HG03095 (cell line): Measurements from ENCODE around the gene JMJD1C.
"Not testable (repeated sequence)": the region's sequence is repeated elsewhere in the genome, so short reads cannot be mapped to it uniquely, and the experiment has no call there.

Experiments
- ATAC-seq: cut with Tn5 transposase; IDR thresholded peaks from one replicate; pipeline ENCODE4 v1.9.1; 2021; ENCODE audit warnings: moderate library complexity; ENCODE audit not compliant: unreplicated experiment

JMJD1C gene

DNA sequence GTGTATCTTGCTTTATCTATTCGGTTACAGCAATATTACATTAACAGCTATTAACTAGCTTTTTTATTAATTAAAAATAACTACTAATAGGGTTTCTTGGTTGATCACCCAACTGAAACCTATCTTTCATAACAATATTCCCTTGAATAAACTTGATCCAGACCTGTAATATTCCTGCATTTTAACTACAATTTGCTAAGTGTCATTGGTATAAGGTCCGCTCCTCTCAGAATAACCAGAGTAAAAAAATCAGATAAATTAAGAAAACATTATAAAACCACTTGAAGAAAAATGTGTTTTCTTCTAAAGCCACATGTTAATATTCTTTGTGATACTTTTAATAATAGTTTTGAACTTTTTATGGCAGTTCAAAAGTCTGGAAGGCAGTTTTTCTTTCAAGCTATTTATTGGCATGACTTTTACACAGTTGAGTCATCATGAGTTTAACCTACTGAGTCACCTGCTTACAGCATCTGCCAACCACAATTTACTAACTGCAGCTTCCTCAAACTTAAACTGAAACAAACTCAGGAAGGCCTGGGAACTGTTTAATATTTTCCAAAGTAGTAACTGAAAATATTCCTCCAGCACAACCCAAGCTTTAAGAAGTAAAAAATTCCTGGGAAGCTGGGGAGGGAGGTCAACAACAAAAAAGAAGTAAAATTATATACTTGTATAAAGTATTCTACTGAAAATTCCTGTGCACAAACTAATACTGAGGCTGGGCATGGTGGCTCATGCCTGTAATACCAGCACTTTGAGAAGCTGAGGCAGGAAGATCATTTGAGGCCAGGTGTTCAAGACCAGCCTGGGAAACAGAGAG, 229.5 kb downstream of the JMJD1C start:
- ATAC-seq = peak; percentile 87

DNA sequence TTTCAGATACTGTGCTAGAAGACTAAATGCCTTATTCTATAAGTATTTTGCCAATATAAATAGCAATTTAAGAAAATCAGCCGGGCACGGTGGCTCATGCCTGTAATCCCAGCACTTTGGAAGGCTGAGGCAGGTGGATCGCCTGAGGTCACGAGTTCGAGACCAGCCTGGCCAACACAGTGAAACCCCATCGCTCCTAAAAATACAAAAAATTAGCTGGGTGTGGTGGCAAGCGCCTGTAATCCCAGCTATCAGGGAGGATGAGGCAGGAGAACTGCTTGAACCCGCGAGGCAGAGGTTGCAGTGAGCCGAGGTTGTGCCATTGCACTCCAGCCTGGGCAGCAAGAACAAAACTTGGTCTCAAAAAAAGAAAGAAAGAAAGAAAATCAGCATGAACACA, 230.6 kb downstream of the JMJD1C start:
- not testable (repeated sequence) for ATAC-seq

DNA sequence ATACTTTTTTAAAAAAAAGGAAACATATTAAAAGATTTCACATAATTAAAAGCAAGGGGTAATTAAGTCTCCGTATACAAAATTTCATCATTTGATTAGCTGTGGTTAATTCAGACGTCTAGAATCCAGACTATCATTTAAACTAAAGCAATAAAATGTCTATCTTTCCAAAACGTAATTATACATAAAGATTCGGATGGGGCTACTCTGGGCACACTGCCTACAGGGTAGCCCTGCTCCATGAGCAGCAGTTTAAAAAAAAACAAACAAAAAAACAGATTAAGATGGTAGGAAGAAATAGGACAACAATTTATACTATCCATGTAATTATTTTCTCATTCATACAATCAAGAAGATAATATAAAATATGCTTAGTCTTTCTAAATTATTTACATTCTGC, 236.6 kb downstream of the JMJD1C start:
- ATAC-seq = no peak

DNA sequence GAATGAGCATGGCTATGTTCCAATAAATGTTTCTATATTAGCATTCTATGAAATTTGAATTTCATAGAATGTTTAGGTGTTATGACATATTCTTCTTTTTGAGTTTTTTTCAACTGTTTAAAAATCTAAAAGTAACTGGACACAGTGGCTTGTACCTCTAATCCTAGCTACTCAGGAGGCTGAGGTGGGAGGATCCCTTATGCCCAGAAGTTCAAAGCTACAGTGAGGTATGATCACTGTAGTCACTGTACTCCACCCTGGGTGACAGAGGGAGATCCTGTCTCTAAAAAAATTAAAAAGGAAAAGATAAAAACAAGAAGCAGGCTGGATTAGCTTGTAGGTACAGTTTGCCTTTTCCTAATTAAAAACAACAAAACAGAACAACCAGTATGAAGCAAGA, 237.5 kb downstream of the JMJD1C start:
- ATAC-seq = no peak

DNA sequence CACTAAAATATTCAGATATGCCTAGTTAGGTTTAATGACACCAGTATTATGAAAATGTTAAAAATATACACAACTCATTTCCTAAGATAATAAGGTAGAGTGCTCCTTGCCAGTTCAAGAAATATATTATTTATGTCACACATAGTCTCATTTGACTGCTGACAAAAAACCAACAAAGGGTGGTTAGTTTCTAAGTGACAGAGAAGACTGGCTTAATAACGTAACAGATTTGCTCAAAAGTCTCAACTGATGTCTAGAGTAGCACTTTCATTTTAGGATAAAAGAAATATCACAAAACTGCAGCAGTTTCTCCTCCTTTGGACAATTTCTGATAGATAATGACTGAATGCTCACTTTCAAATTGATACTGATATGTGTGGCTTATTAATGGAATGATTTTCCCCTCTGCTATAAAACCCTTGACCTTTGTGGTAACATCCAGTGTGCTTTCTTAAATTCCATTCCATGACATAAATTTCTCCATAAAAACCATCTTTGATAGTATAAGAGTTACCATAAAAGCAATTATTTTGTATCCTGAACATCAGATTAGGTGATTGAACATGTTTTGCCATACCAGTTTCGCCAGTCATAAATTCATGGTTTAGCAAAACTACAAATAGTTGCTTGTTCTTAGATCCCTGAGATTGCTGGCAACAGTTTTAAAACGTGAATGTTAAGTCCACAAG, 238.4 kb downstream of the JMJD1C start:
- no peak for ATAC-seq

DNA sequence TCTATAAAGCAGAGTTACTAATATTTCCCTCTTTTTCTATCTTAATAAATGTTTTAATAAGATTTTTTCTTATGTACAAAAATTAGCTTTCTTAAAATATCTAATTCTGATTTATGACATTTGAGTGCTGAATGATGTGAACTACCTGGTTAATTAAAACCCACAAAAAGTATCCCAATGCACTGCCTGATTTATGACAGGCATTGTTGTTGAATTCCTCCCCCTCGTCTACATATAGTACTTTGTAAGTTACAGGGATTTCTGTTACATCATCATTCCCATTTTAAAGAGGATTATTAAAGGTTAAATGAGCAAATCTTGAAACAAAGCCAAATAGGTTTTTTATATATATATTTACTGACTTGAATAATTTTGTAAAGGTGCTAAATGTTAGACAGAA, 241.5 kb downstream of the JMJD1C start:
- no peak for ATAC-seq

DNA sequence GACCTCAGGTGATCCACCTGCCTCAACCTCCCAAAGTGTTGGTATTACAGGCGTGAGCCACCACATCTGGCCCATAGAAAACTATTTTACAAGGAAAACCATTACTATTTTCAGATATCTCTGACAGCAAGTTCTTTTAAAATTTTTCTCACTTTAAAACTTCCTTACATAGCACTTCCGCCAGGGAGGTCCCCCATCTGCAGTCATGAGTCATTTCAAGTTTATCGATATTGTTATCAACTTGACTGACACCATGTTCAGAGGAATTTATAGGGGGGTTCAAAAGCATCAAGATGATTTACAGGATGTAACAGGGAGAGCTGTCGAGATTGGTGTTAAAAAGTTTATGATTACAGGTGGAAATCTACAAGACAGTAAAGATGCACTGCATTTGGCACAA, 243.8 kb downstream of the JMJD1C start:
- no peak for ATAC-seq

DNA sequence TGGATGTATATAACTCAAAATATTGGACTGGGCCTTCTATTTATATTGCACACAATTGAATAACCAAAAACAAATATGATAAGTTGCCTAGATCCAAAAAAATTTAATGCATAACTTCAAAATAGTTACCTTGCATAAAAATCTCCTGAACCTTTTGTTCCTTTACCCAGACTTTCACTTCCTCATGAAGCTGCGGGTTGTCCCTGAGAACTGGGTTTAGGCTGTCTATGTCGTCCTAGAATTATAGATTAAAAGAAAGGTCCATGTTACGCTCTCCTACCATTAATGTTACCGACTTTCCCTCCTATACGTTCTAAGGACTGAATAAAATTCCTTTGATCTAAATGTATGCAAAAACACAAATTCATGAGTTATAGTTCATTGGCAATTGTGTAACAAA, 246.0 kb downstream of the JMJD1C start:
- no peak for ATAC-seq

DNA sequence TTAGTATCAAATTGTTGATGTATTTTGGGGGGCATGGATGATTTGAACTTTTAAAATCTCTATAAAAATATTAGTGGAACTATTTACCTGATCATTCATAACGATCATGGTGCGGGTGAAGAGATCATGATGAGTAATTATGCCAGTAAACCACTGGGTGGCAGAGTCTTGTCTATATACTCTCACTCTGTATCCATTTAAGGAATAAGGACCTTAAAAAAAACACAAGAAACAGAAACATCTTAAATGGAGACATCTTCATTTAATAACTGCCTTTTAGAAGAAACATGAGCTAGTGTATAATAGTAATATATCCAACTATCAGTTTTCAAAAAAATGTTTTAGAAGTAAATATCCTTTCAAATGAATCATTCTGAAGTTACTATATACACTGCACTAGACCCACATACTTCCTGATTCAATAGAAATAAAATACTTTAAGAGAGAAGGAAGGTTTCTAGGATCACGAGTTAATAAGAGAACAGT, 248.6 kb downstream of the JMJD1C start:
- ATAC-seq = peak; percentile 69

DNA sequence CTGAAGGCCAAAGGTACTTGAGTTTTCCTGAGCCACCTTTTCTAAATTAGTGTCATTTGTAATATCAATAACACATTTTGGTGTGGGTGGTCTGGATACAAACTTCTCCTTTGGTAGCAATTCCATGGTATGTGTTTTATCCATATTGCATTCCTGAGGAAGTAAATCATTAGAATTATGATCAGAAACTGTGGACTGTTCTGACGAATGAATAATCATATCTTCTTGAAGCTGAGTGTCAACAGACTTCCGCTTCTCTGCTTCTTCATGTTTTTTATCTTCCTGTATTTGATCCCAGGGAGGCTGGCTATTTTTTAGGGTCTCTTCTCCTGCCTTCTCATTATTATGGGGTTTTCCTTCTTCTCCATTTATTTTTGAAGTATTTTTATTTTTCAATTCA, 251.2 kb downstream of the JMJD1C start:
- ATAC-seq = no peak

DNA sequence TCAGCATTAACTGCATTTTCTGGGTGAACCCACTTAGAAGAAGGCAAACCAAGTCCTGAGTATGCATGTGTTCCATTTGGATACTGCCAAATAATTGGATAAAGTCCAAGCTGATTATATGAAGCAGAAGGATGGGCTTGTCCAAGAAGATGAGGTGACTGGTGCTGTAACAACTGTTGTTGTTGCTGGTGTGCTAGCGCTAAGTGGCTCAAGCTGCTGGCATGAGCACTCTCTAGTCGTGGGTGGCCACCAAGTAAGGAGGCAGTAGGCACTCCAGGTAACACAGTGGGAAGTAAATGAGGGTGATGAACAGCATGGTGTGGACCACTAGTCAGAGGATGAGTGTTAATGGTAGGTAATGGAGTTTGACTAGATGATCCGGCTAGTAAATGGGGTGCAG, 252.3 kb downstream of the JMJD1C start:
- ATAC-seq = no peak

DNA sequence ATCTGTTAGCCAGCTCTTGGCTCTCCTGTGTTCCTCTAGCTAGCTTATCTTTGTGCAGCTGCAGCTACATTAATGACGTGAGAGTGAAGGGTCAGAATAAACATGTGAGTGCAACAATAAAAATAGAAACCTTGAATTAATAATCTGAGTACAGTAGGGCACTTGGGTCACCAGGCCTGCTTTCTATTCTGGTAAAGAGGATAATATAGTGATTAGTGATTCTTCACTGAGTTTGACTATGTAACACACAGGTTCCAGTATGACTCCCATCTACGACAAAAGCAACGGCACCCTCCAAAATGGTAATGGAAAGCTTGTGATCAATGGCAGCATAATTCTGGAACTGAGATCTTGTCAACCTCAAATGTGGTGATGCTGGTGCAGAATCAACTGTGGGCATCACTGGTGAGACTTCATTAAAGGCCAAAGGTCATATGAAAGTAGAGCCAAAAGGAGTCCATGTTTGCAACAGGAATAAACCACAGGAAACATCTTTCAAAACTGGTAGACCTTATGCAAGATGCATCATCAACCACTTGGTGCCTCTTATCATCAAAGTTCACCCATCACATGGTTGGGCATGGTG, 255.1 kb downstream of the JMJD1C start:
- no peak for ATAC-seq

DNA sequence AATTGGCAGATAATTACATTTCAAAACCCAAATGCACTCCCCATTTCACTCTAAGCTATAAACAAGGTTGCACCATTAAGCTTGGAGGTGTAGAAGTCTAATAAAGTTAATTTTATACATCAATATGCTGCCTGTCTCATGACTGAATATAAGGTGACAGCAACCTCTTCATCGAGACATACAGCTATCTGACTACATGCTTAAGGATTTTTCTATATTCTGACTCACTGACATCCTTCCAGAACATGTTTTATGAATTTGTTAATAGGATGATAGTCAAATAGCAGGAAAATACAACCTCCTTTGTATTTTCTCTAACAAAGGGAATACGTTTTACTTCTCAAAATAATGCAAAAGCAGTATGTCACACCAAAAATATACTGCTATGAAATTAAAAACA, 256.1 kb downstream of the JMJD1C start:
- no peak for ATAC-seq

DNA sequence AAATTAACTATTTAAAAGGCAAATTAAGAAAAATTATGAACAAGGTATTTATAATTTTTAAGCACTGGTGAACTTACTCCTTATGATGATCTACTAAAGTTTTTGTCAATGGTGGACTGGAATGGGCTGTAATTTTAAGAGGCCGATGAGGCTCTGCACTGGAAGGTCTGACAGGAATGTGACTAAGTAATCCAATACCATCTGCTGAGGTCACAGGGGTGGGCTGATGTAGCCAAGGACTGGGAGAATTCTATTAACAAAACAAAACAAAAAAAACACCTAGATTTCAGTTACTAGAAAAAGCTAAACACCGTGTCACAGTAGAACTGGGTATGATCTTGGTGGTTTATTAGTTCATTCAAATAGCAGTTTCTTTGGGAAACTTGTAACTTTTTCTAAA, 256.8 kb downstream of the JMJD1C start:
- no peak for ATAC-seq

DNA sequence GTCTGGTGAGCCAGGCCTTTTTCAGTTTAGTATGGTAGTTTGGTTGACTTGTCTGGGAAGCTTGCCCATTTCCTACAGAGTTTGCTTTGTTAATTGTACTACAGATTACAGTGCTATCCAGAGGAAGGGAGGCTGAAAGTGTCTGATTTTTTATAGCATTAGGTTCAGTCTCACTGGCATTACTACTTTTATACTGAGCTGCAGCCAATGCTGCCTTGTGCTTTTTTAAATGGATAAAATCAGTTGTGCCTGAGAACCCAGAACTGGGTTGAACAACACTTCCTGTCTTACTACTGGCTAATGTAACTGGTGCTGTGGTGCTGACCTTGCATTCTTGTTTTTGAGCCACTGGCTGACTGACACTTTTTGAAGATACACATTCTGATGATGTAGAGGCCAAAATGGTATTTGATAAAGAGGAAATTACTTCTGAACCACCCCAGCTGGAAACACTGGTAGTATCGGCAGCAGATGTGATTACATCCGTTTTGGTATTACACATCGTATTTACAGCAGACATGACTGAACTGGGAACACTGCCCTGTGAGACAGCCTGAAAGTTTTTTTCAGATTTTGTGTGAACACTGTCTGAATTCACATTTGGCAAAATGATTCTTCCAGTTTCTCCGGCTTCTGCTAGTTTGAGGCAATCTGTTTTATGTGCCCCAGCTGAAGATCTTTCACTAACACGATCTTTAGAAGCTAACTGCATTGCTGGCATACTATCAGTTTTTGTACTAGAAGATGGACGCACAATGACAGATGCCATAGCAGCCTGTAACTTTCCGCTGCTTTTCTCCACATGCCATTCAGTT, 258.6 kb downstream of the JMJD1C start:
- no peak for ATAC-seq

DNA sequence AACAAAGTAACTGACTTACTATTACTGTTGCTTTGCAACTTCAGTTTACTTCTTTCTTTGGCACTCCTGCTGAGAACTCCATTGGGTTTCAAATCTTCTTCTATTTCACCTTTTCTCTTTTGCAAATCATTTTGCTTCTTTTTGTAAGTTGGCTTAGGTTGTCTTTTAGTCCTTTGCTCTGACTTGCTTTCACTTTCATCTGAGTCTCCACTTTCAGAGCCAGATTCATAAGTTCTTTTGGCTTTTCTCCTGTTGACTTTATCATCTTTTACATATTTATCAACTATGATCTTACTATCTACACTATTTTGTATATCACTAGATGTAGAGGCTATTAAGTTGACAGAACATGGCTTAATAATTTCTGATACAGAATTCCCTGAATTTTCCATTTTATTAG, 259.2 kb downstream of the JMJD1C start:
- no peak for ATAC-seq

DNA sequence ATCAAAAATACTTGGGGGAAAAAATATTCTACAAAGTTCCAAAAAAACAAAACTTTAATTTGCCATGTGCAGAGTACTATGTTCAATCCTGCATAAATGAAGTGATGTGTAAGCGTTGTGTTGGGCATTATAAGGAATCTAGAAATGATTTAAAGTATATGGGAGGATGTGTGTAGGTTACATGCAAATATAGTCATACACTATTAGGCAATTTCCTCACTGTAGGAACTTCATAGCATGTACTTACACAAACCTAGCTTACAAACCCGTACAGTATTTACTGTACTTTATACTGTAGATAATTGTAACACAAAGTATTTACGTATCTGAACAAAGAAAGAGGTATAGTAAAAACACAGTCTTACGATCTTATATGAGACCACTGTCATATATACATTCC, 260.4 kb downstream of the JMJD1C start:
- ATAC-seq = no peak

DNA sequence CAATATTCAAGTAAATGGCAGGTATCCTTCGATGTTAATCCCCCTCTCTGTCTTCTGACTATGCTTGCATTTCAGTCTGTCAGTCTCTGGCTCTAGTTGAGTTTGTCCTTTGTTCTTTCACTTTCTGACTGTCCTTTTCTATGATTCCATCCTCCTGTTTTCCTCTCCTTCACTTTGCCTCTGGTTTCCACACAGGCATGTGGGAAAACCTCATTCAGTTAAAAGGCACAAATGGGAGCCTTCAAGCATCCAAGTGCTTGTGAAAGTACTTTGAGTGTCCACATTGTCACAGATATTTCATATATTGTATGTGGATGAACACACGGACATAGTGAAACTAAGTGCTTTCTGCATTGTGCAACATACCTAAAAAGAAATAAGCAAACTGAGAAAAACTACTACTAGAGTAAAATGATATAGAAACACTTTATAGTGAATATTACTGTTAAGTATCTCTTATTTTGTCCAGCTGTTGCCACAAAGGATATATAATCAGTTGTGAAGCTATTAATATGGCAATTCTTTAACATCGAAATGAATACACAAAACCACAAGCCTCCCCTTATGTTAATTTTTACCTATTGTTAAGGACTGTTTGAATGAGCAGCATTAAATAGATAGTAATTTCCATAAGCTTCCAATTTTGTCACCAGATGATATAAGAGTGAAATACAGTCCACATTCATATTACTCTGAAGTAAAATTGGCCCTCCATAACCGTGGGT, 260.9 kb downstream of the JMJD1C start:
- ATAC-seq = no peak

DNA sequence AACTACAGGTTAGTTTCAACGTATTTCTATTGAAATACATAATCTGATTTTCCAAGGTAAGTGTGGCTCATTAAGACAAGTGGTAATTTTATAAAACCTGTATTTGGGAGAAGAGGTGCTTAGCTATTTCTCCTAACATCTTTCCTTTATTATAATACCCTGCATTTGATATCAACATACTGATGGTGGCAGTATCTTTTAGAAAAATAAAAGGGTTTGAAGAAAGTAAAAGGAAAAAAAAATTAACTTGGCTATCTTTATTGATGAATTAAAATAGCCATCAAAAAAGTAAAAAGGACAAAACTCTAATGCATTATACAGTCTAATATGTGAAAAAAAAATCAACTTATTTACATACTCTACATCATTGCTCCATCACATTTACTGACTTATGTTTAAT, 264.7 kb downstream of the JMJD1C start:
- no peak for ATAC-seq

DNA sequence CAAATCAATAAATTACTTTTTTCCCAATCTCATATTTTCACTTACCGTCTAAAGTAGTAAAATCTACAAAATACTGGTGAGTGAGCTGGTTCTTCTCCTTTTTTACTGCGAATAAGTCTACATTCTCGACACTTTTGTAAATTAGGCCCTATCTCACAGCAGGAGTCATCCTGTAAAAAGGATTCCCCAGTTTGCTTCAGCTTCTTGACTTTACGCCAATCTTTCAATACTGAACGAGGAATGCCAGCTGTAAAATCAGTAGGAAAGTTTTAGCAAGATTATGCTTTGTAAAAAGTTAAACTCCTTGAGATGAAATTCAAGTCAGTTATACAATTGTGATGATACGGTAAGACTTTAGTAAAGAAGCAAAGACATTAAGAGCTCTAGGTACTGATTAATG, 265.3 kb downstream of the JMJD1C start:
- no peak for ATAC-seq

DNA sequence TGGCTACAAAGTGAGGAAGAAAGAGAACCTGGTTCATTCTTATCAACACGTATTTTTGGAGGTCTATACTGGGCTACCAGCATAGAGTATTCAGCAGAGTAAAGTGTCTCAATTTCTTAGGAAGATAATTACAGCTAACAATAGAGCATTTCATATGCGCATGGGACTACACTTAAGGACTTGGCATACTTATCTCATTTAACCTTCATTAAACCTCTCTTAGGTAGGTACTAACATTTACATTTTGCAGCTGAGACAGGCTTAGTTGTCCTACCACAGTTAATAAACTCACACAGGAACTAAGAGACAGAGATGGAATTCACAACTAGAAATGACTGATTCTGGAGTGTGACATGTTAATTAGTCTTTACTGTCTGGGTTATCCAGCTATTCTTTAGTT, 266.1 kb downstream of the JMJD1C start:
- no peak for ATAC-seq
